ENCODE data around the gene PALMD.

DNA sequence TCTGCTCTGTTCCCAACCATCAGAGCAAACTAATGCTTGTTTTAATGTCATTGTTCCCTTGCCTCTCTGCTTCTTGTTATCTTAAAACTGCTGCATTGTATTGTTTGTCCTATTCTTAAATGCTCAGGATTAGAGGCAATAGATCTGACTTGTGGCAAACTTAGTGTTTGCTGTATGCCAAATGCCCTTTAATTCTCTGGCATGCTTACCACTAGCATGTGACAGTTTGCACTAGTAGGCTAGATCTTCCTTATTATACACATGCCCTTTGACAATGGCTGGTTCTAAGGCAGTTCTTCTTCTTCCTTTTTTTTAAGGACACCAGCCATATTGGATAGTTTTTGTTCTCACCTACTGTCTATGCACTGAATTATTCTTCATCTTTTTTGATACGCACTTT is 30.1 kb downstream of the PALMD start:
- TF ChIP-seq CTCF (IDR thresholded peaks at IDR 0.05) (no peak), REST (IDR thresholded peaks at IDR 0.05; ENCODE audit: insufficient read depth in 1 of 2, low read depth in 2 of 2, low read length in 1 of 2) (no peak), POLR2AphosphoS5 (IDR thresholded peaks at IDR 0.05; ENCODE audit: low read depth, low read length) (no peak), SIN3A (IDR thresholded peaks at IDR 0.05; ENCODE audit: borderline replicate concordance, insufficient read depth, low read depth, low read length) (no peak), TCF7L2 (IDR thresholded peaks at IDR 0.05; ENCODE audit: low read depth, low read length) (no peak)

Data from Panc1 (cell line).